Prostate gland (tissue), 2 donors: Measurements from ENCODE around the gene MED15.

Experiments
- POLR2AphosphoS5 ChIP-seq: sonication (generic); formaldehyde crosslinking; IDR thresholded peaks from one replicate; pipeline ENCODE4 v1.6.1; 2017; ENCODE audit warnings: antibody characterized with exemption
- TF ChIP-seq, protein P1 (sequence below), 4 experiments: fragments of 200-600 bp in 2 of 4; fragments of 450-650 bp in 2 of 4; sonication (generic) in 2 of 4; IDR thresholded peaks; 1 replicate in 3 of 4; 2 replicates in 1 of 4; pipeline ENCODE4 v1.5.1; 2016 to 2019; ENCODE audit warnings: antibody characterized with exemption in 4 of 4, mild to moderate bottlenecking in 2 of 4, moderate library complexity in 2 of 4

DNA sequence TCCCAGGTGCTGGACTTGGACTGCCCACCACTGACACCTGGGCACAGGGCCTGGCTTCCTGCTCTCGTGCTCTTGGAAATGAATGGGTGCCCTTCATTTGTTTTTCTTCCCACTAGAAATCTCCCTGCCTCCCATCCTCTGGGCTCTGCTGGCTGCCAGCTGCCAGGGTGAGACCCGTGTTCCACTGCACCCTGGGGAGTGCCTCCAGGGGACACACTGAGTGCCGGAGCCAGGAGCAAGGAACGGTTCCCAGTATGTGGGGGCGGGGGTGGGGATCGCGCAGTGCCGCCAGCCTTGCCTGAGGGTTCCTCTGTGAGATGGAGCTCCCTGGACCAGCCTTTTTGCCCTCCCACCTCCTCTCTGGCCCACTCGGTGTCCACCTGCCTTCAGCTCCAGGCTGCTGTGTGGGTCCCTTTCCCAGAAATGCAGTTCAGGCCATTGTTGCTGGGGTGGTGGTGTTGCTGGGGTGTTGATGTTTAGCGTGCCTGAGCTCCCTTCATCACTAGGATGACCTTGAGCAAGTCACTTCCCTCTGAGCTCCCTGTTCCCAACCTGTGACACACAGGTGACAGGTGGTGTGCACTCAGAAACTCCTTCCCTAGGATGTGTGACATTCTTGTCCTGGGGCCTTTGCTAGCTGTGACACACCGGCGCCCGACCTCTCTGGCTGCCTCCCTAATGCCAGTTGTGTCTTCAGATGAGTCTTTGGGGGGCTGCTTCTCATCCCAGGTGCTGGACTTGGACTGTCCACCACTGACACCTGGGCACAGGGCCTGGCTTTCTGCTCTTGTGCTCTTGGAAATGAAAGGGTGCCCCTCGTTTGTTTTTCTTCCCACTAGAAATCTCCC, 72.1 kb downstream of the MED15 start:
- TF ChIP-seq, protein P1, sequence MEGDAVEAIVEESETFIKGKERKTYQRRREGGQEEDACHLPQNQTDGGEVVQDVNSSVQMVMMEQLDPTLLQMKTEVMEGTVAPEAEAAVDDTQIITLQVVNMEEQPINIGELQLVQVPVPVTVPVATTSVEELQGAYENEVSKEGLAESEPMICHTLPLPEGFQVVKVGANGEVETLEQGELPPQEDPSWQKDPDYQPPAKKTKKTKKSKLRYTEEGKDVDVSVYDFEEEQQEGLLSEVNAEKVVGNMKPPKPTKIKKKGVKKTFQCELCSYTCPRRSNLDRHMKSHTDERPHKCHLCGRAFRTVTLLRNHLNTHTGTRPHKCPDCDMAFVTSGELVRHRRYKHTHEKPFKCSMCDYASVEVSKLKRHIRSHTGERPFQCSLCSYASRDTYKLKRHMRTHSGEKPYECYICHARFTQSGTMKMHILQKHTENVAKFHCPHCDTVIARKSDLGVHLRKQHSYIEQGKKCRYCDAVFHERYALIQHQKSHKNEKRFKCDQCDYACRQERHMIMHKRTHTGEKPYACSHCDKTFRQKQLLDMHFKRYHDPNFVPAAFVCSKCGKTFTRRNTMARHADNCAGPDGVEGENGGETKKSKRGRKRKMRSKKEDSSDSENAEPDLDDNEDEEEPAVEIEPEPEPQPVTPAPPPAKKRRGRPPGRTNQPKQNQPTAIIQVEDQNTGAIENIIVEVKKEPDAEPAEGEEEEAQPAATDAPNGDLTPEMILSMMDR (IDR thresholded peaks at IDR 0.05): no peak
- no peak for TF ChIP-seq POLR2AphosphoS5
